ENCODE results near the gene ZDHHC17.

GRCh38 chr12:76799362-76799761, 35.4 kb downstream of the ZDHHC17 start:
- TF ChIP-seq CTCF (IDR thresholded peaks at IDR 0.05; ENCODE audit: low read depth, low read length, missing input control) (no peak), TAF1 (conservative IDR thresholded peaks at IDR 0.05) (no peak), REST (IDR thresholded peaks at IDR 0.05) (no peak), JUND (IDR thresholded peaks at IDR 0.05) (no peak), EGR1 (IDR thresholded peaks at IDR 0.05; ENCODE audit: low read depth in 2 of 2) (no peak), MAX (IDR thresholded peaks at IDR 0.05) (no peak), SP1 (IDR thresholded peaks at IDR 0.05) (no peak), FOXA1 (IDR thresholded peaks at IDR 0.05) (no peak), YY1 (IDR thresholded peaks at IDR 0.05) (no peak), FOXA2 (IDR thresholded peaks at IDR 0.05) (no peak), RAD21 (IDR thresholded peaks at IDR 0.05) (no peak)

Measured in liver (tissue), 3 donors.